Trophoblast cell (in vitro differentiated cells and primary cell): ENCODE results near the gene PSMB11. TPM values are rescaled to one million over a fixed set of nuclear protein-coding genes. Genes with fewer than 3 reads are reported as not detected.

Experiments
- DNase-seq, 2 donors: peaks; one replicate each; pipeline ENCODE4 v3.0.0-alpha.2; 2016
- H2AFZ ChIP-seq: 2 replicates; pipeline ENCODE4 v1.6.1; 2013; ENCODE audit warnings: low read length, moderate library complexity, mild to moderate bottlenecking; ENCODE audit not compliant: insufficient read depth, poor library complexity
- H2AK5ac ChIP-seq: 2 replicates; pipeline ENCODE4 v1.6.1; 2013; ENCODE audit warnings: mild to moderate bottlenecking, low read length
- H2BK120ac ChIP-seq: 2 replicates; pipeline ENCODE4 v1.6.1; 2013; ENCODE audit warnings: low read length, mild to moderate bottlenecking, moderate library complexity; ENCODE audit not compliant: insufficient read depth, poor library complexity
- H2BK12ac ChIP-seq: 2 replicates; pipeline ENCODE4 v1.6.1; 2013; ENCODE audit warnings: mild to moderate bottlenecking, low read length, moderate library complexity
- H2BK5ac ChIP-seq: 2 replicates; pipeline ENCODE4 v1.6.1; 2013; ENCODE audit warnings: low read length, low read depth, moderate library complexity, mild to moderate bottlenecking; ENCODE audit not compliant: poor library complexity
- H3K14ac ChIP-seq: 2 replicates; pipeline ENCODE4 v1.6.1; 2013; ENCODE audit warnings: mild to moderate bottlenecking, low read length
- H3K18ac ChIP-seq: 2 replicates; pipeline ENCODE4 v1.6.1; 2013; ENCODE audit warnings: mild to moderate bottlenecking, low read length
- H3K23ac ChIP-seq: 2 replicates; pipeline ENCODE4 v1.6.1; 2013; ENCODE audit warnings: low read length
- H3K27ac ChIP-seq: 2 replicates; pipeline ENCODE4 v1.5.1; 2013; ENCODE audit warnings: low read depth, mild to moderate bottlenecking, inconsistent platforms, low read length, moderate library complexity
- H3K27me3 ChIP-seq: 2 replicates; pipeline ENCODE4 v1.6.1; 2013; ENCODE audit warnings: inconsistent platforms, mild to moderate bottlenecking, low read length, moderate library complexity; ENCODE audit not compliant: insufficient read depth
- H3K36me3 ChIP-seq, 2 experiments: 1 replicate in 1 of 2; 2 replicates in 1 of 2; pipeline ENCODE4 v1.6.1; 2013; ENCODE audit warnings: low read length in 2 of 2, mild to moderate bottlenecking in 2 of 2, moderate library complexity in 1 of 2; ENCODE audit not compliant: insufficient read depth in 2 of 2, control insufficient read depth in 1 of 2
- H3K4ac ChIP-seq: 2 replicates; pipeline ENCODE4 v1.6.1; 2013; ENCODE audit warnings: low read depth, mild to moderate bottlenecking, low read length, moderate library complexity
- H3K4me1 ChIP-seq, 2 experiments: 1 replicate in 1 of 2; 2 replicates in 1 of 2; pipeline ENCODE4 v1.6.1; 2013; ENCODE audit warnings: low read length in 2 of 2, mild to moderate bottlenecking in 2 of 2, moderate library complexity in 1 of 2; ENCODE audit not compliant: insufficient read depth in 2 of 2, control insufficient read depth in 1 of 2
- H3K4me2 ChIP-seq: 2 replicates; pipeline ENCODE4 v1.6.1; 2013; ENCODE audit warnings: inconsistent platforms, mild to moderate bottlenecking, low read length, moderate library complexity
- H3K4me3 ChIP-seq: 2 replicates; pipeline ENCODE4 v1.5.1; 2013; ENCODE audit warnings: mild to moderate bottlenecking, low read depth, low read length, inconsistent platforms
- H3K79me1 ChIP-seq: one replicate; pipeline ENCODE4 v1.6.1; 2013; ENCODE audit warnings: low read length
- H3K79me2 ChIP-seq: 2 replicates; pipeline ENCODE4 v1.6.1; 2013; ENCODE audit warnings: low read length, mild to moderate bottlenecking; ENCODE audit not compliant: control insufficient read depth, insufficient read depth, poor library complexity
- H3K9ac ChIP-seq: 2 replicates; pipeline ENCODE4 v1.6.1; 2013; ENCODE audit warnings: mild to moderate bottlenecking, low read length
- H3K9me3 ChIP-seq: 2 replicates; pipeline ENCODE4 v1.6.1; 2013; ENCODE audit warnings: low read depth, mild to moderate bottlenecking, control low read depth, inconsistent platforms, low read length; ENCODE audit not compliant: insufficient read depth
- H4K12ac ChIP-seq: 2 replicates; pipeline ENCODE4 v1.6.1; 2013; ENCODE audit warnings: low read depth, mild to moderate bottlenecking, low read length, moderate library complexity
- H4K8ac ChIP-seq: 2 replicates; pipeline ENCODE4 v1.6.1; 2013; ENCODE audit warnings: low read depth, mild to moderate bottlenecking, low read length, moderate library complexity
- H4K91ac ChIP-seq: one replicate; pipeline ENCODE4 v1.6.1; 2013; ENCODE audit warnings: low read depth, mild to moderate bottlenecking, low read length, moderate library complexity
- WGBS: extraction: QIAGEN DNeasy Blood & Tissue Kit; methylation state at CpG from one replicate; pipeline ENCODE4 v1.1.7; 2013; ENCODE audit warnings: missing lambda C conversion rate; ENCODE audit not compliant: insufficient read length, insufficient coverage; ENCODE audit errors: extremely low coverage; 5-methylcytosine and 5-hydroxymethylcytosine counted together
- polyA plus RNA-seq: library from polyadenylated mRNA; stranded (reverse); fragments of 200-250 nt; gene quantifications from 2 replicates; pipeline ENCODE4 v1.2.3, GENCODE V29; 2013

PSMB11 gene, protein sequence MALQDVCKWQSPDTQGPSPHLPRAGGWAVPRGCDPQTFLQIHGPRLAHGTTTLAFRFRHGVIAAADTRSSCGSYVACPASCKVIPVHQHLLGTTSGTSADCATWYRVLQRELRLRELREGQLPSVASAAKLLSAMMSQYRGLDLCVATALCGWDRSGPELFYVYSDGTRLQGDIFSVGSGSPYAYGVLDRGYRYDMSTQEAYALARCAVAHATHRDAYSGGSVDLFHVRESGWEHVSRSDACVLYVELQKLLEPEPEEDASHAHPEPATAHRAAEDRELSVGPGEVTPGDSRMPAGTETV
- not detected in 2 replicates for polyA plus RNA-seq

DNA sequence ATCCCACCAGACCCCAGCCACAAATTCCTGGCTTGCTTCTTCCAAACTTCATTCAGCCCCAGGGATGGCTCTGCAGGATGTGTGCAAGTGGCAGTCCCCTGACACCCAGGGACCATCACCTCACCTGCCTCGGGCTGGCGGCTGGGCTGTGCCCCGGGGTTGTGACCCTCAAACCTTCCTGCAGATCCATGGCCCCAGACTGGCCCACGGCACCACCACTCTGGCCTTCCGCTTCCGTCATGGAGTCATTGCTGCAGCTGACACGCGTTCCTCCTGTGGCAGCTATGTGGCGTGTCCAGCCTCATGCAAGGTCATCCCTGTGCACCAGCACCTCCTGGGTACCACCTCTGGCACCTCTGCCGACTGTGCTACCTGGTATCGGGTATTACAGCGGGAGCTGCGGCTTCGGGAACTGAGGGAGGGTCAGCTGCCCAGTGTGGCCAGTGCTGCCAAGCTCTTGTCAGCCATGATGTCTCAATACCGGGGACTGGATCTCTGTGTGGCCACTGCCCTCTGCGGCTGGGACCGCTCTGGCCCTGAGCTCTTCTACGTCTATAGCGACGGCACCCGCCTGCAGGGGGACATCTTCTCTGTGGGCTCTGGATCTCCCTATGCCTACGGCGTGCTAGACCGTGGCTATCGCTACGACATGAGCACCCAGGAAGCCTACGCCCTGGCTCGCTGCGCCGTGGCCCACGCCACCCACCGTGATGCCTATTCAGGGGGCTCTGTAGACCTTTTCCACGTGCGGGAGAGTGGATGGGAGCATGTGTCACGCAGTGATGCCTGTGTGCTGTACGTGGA is at the start of gene PSMB11:
TSS of gene PSMB11 (plus strand) at position 51 of the 804 bp plus-strand sequence. CDS start at position 65, 14 bp downstream.
- no peak within 1 kb of the TSS for H3K4ac ChIP-seq
- no peak within 1 kb of the TSS for H4K12ac ChIP-seq
- peaks cover 3 to 4% of the 10 kb centered on the region in 2 experiments for H3K36me3 ChIP-seq
- no peak within 1 kb of the TSS for H4K91ac ChIP-seq
- H4K8ac ChIP-seq, result no peak within 1 kb of the TSS
- no peak within 1 kb of the TSS for H2AFZ ChIP-seq
- no peak within 1 kb of the TSS for H2BK5ac ChIP-seq
- H3K14ac ChIP-seq, result no peak within 1 kb of the TSS
- no peaks in the 10 kb centered on the region for H3K27me3 ChIP-seq
- H2AK5ac ChIP-seq, result no peak within 1 kb of the TSS
- H3K4me2 ChIP-seq, result no peak within 1 kb of the TSS
- no peaks in the 10 kb centered on the region for H3K79me1 ChIP-seq
- no peak within 1 kb of the TSS for H2BK12ac ChIP-seq
- H3K27ac ChIP-seq, result no peak within 1 kb of the TSS
- no peak within 1 kb of the TSS for H3K9ac ChIP-seq
- no peaks in the 10 kb centered on the region for H3K79me2 ChIP-seq
- WGBS, result no CpG with 5 or more reads among the region's 36 CpGs
- no peak within 1 kb of the TSS for H2BK120ac ChIP-seq
- no peak for DNase-seq
- H3K9me3 ChIP-seq, result no peaks in the 10 kb centered on the region
- no peaks in the 10 kb centered on the region for H3K4me1 ChIP-seq
- H3K4me3 ChIP-seq, result no peak within 1 kb of the TSS
- no peak within 1 kb of the TSS for H3K18ac ChIP-seq
- no peak within 1 kb of the TSS for H3K23ac ChIP-seq

DNA sequence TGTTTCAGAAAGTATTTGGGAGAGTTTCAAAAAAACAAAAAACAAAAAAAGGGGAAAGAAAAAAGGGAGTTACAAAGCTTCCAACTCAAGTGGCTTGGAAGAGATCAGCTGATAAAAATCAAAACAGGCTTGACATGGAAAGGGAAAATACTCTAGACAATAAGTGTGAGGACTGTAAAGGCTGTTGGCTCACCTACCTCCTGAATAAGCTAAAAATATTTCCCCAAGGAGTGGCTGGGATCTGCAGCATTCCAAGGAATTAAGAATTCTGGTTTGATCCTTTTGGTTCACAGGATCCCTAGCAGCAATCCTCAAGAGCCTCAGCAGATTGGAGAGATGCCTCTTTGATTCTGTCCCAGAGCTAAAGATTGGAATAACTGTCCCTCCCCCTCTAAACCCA is 48.5 kb upstream of the PSMB11 start:
- Histone ChIP-seq H3K9me3 (peaks cover 2% of the 10 kb centered on the region), H3K14ac (no peak overlapping the region), H2BK5ac (no peak overlapping the region)

DNA sequence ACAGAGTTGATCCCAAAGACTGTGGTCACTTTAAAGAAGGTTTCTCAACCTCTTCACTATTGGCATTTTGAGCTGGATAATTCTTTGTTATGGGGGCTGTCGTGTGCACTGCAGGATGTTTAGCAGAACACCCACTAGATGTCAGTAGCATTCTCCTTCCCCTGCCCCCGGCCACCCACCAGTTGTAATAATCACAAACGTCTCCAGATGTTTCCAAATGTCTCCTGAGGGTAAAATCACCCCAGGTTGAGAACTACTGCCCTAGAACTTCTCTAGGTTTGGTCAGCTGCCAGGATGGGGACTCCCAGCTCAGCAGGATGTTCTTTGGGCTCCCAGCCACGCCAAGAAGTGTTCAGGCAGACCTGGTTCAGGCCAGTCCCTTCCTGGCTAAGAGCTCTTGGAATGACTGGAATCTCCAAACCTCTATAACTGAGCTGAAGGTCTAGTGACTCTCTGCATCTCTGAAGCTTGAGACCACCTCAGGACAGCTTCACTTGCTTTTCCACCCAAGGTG is 47.2 kb upstream of the PSMB11 start:
- Histone ChIP-seq H3K79me2 (no peaks in the 10 kb centered on the region), H3K9me3 (peaks cover 2% of the 10 kb centered on the region), H3K4me2 (peak overlapping the region; percentile 24), H2AK5ac (no peak overlapping the region), H3K4ac (no peak overlapping the region), H3K4me1 (peaks cover 6 to 10% of the 10 kb centered on the region in 2 experiments), H3K27ac (no peak overlapping the region), H3K9ac (no peak overlapping the region), H2BK12ac (peak overlapping the region; percentile 22), H4K8ac (no peak overlapping the region), H2BK5ac (no peak overlapping the region), H3K23ac (no peak overlapping the region), H3K79me1 (no peaks in the 10 kb centered on the region), H3K4me3 (no peak overlapping the region), H3K14ac (no peak overlapping the region), H2AFZ (peak overlapping the region; percentile 2), H4K12ac (no peak overlapping the region), H2BK120ac (no peak overlapping the region), H3K36me3 (peaks cover 0 to 2% of the 10 kb centered on the region in 2 experiments), H4K91ac (no peak overlapping the region), H3K18ac (no peak overlapping the region), H3K27me3 (no peaks in the 10 kb centered on the region)
- no CpG with 5 or more reads among the region's 4 CpGs for WGBS
- DNase-seq, result peak; percentile 7 to 40

More for the DNA sequence above, 48.5 kb upstream of the PSMB11 start:
- Histone ChIP-seq H4K12ac (no peak overlapping the region), H2BK120ac (no peak overlapping the region), H3K27ac (peak overlapping the region; percentile 15), H2BK12ac (no peak overlapping the region), H3K18ac (no peak overlapping the region), H3K27me3 (no peaks in the 10 kb centered on the region), H3K79me1 (no peaks in the 10 kb centered on the region), H3K4ac (no peak overlapping the region), H4K8ac (no peak overlapping the region), H4K91ac (no peak overlapping the region), H3K4me1 (peaks cover 6 to 10% of the 10 kb centered on the region in 2 experiments), H3K36me3 (peaks cover 0 to 2% of the 10 kb centered on the region in 2 experiments), H3K4me3 (no peak overlapping the region), H3K23ac (no peak overlapping the region), H2AFZ (no peak overlapping the region), H3K4me2 (no peak overlapping the region), H3K79me2 (no peaks in the 10 kb centered on the region), H2AK5ac (no peak overlapping the region), H3K9ac (no peak overlapping the region)
- DNase-seq, result no peak

DNA sequence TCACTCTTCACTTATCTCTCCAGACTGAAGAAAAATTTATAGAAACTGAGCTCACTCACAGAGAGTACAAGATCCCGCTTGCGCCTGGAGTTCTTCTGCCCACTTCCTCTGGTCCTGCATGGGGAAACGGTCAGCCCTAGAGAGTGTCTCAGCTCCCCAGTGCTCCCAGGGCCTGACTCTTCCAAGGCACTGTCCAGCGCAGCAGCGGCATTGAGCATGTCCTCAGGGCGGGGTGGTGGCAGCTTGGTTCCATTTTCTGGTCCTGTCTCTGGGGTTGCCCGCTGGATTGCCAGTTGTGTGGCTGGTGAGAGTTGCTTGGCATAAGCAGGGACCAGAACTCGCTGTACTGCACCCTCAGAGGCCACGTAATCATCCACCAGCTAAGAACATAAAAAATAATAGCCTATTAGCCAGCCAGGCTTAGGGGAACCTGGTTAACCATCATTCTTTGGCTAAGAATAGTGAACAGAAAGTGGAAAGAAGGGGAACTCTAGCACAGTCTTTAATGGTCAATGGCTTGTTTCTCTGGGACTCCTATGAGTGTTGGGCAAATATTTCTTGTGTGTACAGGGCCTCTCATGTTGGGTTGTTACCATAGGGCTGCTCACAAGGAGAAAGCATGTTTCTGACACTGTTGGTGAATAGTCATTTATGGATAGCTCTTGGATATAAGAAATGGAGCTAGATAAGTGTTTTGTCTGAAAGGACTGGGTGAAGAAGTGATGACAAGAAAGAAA is 46.0 kb upstream of the PSMB11 start:
- no peaks in the 10 kb centered on the region for H3K27me3 ChIP-seq
- no peak overlapping the region for H4K91ac ChIP-seq
- H3K18ac ChIP-seq, result no peak overlapping the region
- H2AFZ ChIP-seq, result no peak overlapping the region
- no peak overlapping the region for H3K23ac ChIP-seq
- no CpG with 5 or more reads among the region's 9 CpGs for WGBS
- H2BK120ac ChIP-seq, result no peak overlapping the region
- no peak overlapping the region for H4K12ac ChIP-seq
- H3K4ac ChIP-seq, result no peak overlapping the region
- peaks cover 0 to 2% of the 10 kb centered on the region in 2 experiments for H3K36me3 ChIP-seq
- peak overlapping the region; percentile 64 for H3K9ac ChIP-seq
- H3K9me3 ChIP-seq, result peaks cover 2% of the 10 kb centered on the region
- H3K14ac ChIP-seq, result no peak overlapping the region
- H3K4me2 ChIP-seq, result no peak overlapping the region
- H2AK5ac ChIP-seq, result no peak overlapping the region
- peak overlapping the region; percentile 54 for H3K4me3 ChIP-seq
- no peak for DNase-seq
- no peak overlapping the region for H2BK5ac ChIP-seq
- peaks cover 6 to 10% of the 10 kb centered on the region in 2 experiments for H3K4me1 ChIP-seq
- no peak overlapping the region for H2BK12ac ChIP-seq
- no peaks in the 10 kb centered on the region for H3K79me2 ChIP-seq
- H4K8ac ChIP-seq, result no peak overlapping the region
- no peaks in the 10 kb centered on the region for H3K79me1 ChIP-seq
- no peak overlapping the region for H3K27ac ChIP-seq
